ENCODE measurements around the gene MARCHF2.

DNA sequence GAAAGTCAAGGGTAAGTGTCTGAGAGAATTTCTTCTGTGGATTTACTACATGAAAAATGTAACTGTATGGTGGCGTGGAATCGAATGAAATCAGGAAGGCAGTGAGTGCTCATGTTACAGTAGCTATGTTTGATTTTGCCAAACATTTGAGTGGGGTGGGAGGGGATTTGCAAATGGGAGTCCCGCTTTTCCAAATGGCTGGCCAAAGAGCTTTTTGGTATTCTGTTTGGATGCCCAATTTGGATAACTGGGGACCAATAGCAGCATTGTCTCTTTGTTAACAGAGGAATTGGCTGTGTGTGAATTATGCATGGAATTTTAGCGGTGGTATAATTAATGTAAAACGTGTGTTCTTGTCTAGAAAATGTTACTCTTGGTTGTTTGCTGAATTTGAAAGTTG is 49.5 kb downstream of the MARCHF2 start:
- TF ChIP-seq, protein P1, sequence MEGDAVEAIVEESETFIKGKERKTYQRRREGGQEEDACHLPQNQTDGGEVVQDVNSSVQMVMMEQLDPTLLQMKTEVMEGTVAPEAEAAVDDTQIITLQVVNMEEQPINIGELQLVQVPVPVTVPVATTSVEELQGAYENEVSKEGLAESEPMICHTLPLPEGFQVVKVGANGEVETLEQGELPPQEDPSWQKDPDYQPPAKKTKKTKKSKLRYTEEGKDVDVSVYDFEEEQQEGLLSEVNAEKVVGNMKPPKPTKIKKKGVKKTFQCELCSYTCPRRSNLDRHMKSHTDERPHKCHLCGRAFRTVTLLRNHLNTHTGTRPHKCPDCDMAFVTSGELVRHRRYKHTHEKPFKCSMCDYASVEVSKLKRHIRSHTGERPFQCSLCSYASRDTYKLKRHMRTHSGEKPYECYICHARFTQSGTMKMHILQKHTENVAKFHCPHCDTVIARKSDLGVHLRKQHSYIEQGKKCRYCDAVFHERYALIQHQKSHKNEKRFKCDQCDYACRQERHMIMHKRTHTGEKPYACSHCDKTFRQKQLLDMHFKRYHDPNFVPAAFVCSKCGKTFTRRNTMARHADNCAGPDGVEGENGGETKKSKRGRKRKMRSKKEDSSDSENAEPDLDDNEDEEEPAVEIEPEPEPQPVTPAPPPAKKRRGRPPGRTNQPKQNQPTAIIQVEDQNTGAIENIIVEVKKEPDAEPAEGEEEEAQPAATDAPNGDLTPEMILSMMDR (IDR thresholded peaks at IDR 0.05): no peak
- no peak for TF ChIP-seq POLR2A (IDR thresholded peaks at IDR 0.05)
